Calu3 (cell line): ENCODE results near the gene BBOF1. TPM values are rescaled to one million over a fixed set of nuclear protein-coding genes. Genes with fewer than 3 reads are reported as not detected.

ENCODE experiments used
- BruUV-seq: library from RNA; stranded (reverse); fragments of 400-500 nt; replicated peaks from 2 replicates; lab custom pipeline; 2021; lab: Mats Ljungman, UMichigan
- CTCF ChIA-PET: fragments of 300-600 bp; sonication (Branson Sonifier 250); formaldehyde crosslinking; loops from one replicate; lab custom pipeline; 2022; ENCODE audit warnings: antibody characterized with exemption; lab: Charles Lee
- DNase-seq: peaks from one replicate; pipeline ENCODE4 v3.0.0; 2022
- H3K27ac Mint-ChIP-seq: one replicate; pipeline ENCODE4 v1.8.0; 2022; ENCODE audit warnings: mixed read lengths; ENCODE audit not compliant: unreplicated experiment
- H3K27me3 Mint-ChIP-seq: one replicate; pipeline ENCODE4 v1.8.0; 2022; ENCODE audit warnings: mixed read lengths; ENCODE audit not compliant: unreplicated experiment
- H3K36me3 Mint-ChIP-seq: one replicate; pipeline ENCODE4 v1.8.0; 2022; ENCODE audit warnings: mild to moderate bottlenecking, moderate library complexity, mixed read lengths; ENCODE audit not compliant: insufficient read depth, unreplicated experiment
- H3K4me1 Mint-ChIP-seq: one replicate; pipeline ENCODE4 v1.8.0; 2022; ENCODE audit warnings: mild to moderate bottlenecking, low read depth, mixed read lengths; ENCODE audit not compliant: unreplicated experiment
- H3K4me3 Mint-ChIP-seq: one replicate; pipeline ENCODE4 v1.8.0; 2022; ENCODE audit warnings: mild to moderate bottlenecking, low read depth, moderate library complexity, mixed read lengths; ENCODE audit not compliant: unreplicated experiment
- H3K9me3 Mint-ChIP-seq: one replicate; pipeline ENCODE4 v1.8.0; 2022; ENCODE audit warnings: low read depth, mixed read lengths; ENCODE audit not compliant: unreplicated experiment
- intact Hi-C: fragments of 100-400 bp; cut with micrococcal nuclease; formaldehyde crosslinking; loops from one replicate; pipeline ENCODE4 v1.10.0; 2022; ENCODE audit not compliant: unreplicated experiment
- total RNA-seq: library from RNA; stranded (reverse); gene quantifications from 2 replicates; pipeline ENCODE4 v1.2.3, GENCODE V29; 2022
- TF ChIP-seq, protein P1 (sequence below): fragments of 200-600 bp; IDR thresholded peaks from one replicate; pipeline ENCODE4 v1.8.0; 2022; ENCODE audit warnings: antibody characterized with exemption; ENCODE audit not compliant: unreplicated experiment

The BBOF1 gene
- total RNA-seq, 1 experiment from 2014 or later, result 1.3 TPM

- no peaks in the 10 kb centered on the region for H3K9me3 Mint-ChIP-seq
- intact Hi-C loops, result no loop called here
- H3K27me3 Mint-ChIP-seq, result no peaks in the 10 kb centered on the region
- no peaks in the 10 kb centered on the region for H3K4me1 Mint-ChIP-seq
- H3K27ac Mint-ChIP-seq, result no peak overlapping the region
- no peak overlapping the region for H3K4me3 Mint-ChIP-seq
- H3K36me3 Mint-ChIP-seq, result peaks cover 10% of the 10 kb centered on the region
- BruUV-seq, result no TSS peak
- CTCF ChIA-PET, result interaction anchor here (0.6 to 0.7 kb wide), 3 partner anchors 15 to 728 kb away, joined by 3 to 9 read pairs (median 4); no protein-coding TSS in a partner anchor
- TF ChIP-seq, protein P1, sequence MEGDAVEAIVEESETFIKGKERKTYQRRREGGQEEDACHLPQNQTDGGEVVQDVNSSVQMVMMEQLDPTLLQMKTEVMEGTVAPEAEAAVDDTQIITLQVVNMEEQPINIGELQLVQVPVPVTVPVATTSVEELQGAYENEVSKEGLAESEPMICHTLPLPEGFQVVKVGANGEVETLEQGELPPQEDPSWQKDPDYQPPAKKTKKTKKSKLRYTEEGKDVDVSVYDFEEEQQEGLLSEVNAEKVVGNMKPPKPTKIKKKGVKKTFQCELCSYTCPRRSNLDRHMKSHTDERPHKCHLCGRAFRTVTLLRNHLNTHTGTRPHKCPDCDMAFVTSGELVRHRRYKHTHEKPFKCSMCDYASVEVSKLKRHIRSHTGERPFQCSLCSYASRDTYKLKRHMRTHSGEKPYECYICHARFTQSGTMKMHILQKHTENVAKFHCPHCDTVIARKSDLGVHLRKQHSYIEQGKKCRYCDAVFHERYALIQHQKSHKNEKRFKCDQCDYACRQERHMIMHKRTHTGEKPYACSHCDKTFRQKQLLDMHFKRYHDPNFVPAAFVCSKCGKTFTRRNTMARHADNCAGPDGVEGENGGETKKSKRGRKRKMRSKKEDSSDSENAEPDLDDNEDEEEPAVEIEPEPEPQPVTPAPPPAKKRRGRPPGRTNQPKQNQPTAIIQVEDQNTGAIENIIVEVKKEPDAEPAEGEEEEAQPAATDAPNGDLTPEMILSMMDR, result no peak
- DNase-seq, result no peak
Measured at GRCh38 chr14:74064426-74064825, 45.3 kb downstream of the BBOF1 start.

DNA sequence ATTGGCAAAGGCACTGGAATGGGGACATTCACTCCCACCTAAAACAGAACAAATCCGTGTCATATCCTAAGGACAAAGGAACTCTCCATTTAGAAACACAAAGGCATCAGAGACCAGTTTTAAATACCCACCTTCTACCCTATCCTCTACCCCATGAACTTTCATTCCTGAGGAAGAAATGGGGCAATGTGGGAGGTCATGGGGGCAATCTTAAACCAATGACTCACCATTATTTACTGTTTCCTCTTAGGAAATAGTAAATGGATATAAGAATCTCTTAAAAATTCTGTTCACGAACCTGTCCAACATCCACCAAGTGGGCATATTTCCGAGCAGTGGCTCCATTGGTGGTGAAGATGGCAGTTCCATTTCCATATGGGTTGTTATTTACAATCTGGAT is 45.7 kb downstream of the BBOF1 start:
- peaks cover 5% of the 10 kb centered on the region for H3K36me3 Mint-ChIP-seq
- no peaks in the 10 kb centered on the region for H3K4me1 Mint-ChIP-seq
- H3K4me3 Mint-ChIP-seq, result no peak overlapping the region
- no peak overlapping the region for H3K27ac Mint-ChIP-seq
- intact Hi-C loops, result no loop called here
- CTCF ChIA-PET, result interaction anchor here (0.7 kb wide), 1 partner anchor 160 kb away, joined by 9 read pairs; no protein-coding TSS in a partner anchor
- DNase-seq, result no peak
- BruUV-seq, result no TSS peak
- TF ChIP-seq, protein P1, result no peak
- H3K27me3 Mint-ChIP-seq, result no peaks in the 10 kb centered on the region
- no peaks in the 10 kb centered on the region for H3K9me3 Mint-ChIP-seq

- BruUV-seq, result no TSS peak
- Mint-ChIP-seq H3K27me3 (no peaks in the 10 kb centered on the region), H3K27ac (no peak overlapping the region), H3K4me1 (no peaks in the 10 kb centered on the region), H3K36me3 (peaks cover 5% of the 10 kb centered on the region), H3K9me3 (no peaks in the 10 kb centered on the region), H3K4me3 (no peak overlapping the region)
- no peak for DNase-seq
- TF ChIP-seq, protein P1, result no peak
- intact Hi-C loops, result no loop called here
- CTCF ChIA-PET, result no interaction called here
Measured at GRCh38 chr14:74065746-74066575, 46.8 kb downstream of the BBOF1 start.

GRCh38 chr14:74077401-74077800 is 58.3 kb downstream of the BBOF1 start:
- CTCF ChIA-PET, result no interaction called here

More at GRCh38 chr14:74077401-74077800, 58.3 kb downstream of the BBOF1 start:
- no TSS peak for BruUV-seq
- H3K9me3 Mint-ChIP-seq, result no peaks in the 10 kb centered on the region
- no peak overlapping the region for H3K27ac Mint-ChIP-seq
- no peak for DNase-seq
- no peaks in the 10 kb centered on the region for H3K27me3 Mint-ChIP-seq
- TF ChIP-seq, protein P1, result no peak
- H3K4me3 Mint-ChIP-seq, result no peak overlapping the region
- no peaks in the 10 kb centered on the region for H3K36me3 Mint-ChIP-seq
- intact Hi-C loops, result no loop called here
- peaks cover 16% of the 10 kb centered on the region for H3K4me1 Mint-ChIP-seq
